HepG2 (cell line): ENCODE measurements around the gene UCN2. TPM values are rescaled to one million over a fixed set of nuclear protein-coding genes. Genes with fewer than 3 reads are reported as not detected.

Source experiments
- ATAC-seq: fragments of 200-7000 bp; cut with Tn5 transposase; 3 replicates; pipeline ENCODE4 v1.9.1; 2020; ENCODE audit warnings: mild to moderate bottlenecking, moderate library complexity
- BruUV-seq: library from RNA; stranded (reverse); fragments of 400-500 nt; replicated peaks from 2 replicates; lab custom pipeline; 2021; lab: Mats Ljungman, UMichigan
- CTCF ChIA-PET: fragments of 300-600 bp; formaldehyde crosslinking; extraction: SDS; loops from one replicate; lab custom pipeline; 2021; ENCODE audit warnings: low total read pairs, inconsistent platforms, low intra/inter-chr PET ratio; lab: Yijun Ruan, JAX
- POLR2A ChIA-PET: fragments of 350-600 bp; sonication (Branson Sonifier 250); formaldehyde crosslinking; loops from one replicate; lab custom pipeline; 2020; ENCODE audit warnings: antibody characterized with exemption, inconsistent platforms; lab: Yijun Ruan, JAX
- DNase-seq: peaks from one replicate; pipeline ENCODE4 v3.0.0-alpha.2; 2015; ENCODE audit warnings: low spot score
- FAIRE-seq: peaks from 3 replicates; lab custom pipeline; 2011; peaks lifted over from hg19 to GRCh38; lab: Jason Lieb, UNC
- H2AFZ ChIP-seq: one replicate; pipeline ENCODE4 v1.6.1; 2011; ENCODE audit warnings: low read length, inconsistent platforms
- H3K27ac ChIP-seq: fragments of 300-600 bp; 3 replicates; pipeline ENCODE4 v1.8.0; 2011; ENCODE audit warnings: mixed run types, mild to moderate bottlenecking, mixed read lengths, low read length, inconsistent platforms; ENCODE audit not compliant: insufficient read depth; ENCODE audit errors: extremely low read length
- H3K27me3 ChIP-seq, 2 experiments: fragments of 200-600 bp in 1 of 2; 2 replicates in 1 of 2; 3 replicates in 1 of 2; pipeline versions ENCODE4 v1.6.0 to v1.8.0; 2011; ENCODE audit warnings: low read length in 2 of 2, mild to moderate bottlenecking in 2 of 2, moderate library complexity in 2 of 2, inconsistent platforms in 1 of 2; ENCODE audit not compliant: insufficient read depth in 2 of 2, control insufficient read depth in 1 of 2
- H3K36me3 ChIP-seq, 2 experiments: fragments of 200-600 bp in 1 of 2; replicated peaks in 1 of 2; 2 replicates in 1 of 2; 3 replicates in 1 of 2; pipeline versions ENCODE4 v1.5.1 to v1.8.0; 2011; ENCODE audit warnings: low read length in 2 of 2, inconsistent platforms in 1 of 2; ENCODE audit not compliant: insufficient read depth in 2 of 2, control insufficient read depth in 1 of 2
- H3K4me1 ChIP-seq: 2 replicates; pipeline ENCODE4 v1.5.1; 2012; ENCODE audit warnings: low read length, inconsistent platforms; ENCODE audit not compliant: insufficient read depth
- H3K4me2 ChIP-seq: 2 replicates; pipeline ENCODE4 v1.6.0; 2011; ENCODE audit warnings: low read depth, low read length, inconsistent platforms
- H3K4me3 ChIP-seq, 3 experiments: fragments of 200-600 bp in 1 of 3; sonication (generic), shearing (Covaris generic) in 1 of 3; replicated peaks in 1 of 3; 2 replicates each; pipeline ENCODE4 v1.5.1; 2011 to 2016; ENCODE audit warnings: low read length in 3 of 3, inconsistent platforms in 2 of 3, low read depth in 2 of 3, mild to moderate bottlenecking in 2 of 3, control low read depth in 1 of 3, mixed read lengths in 1 of 3; ENCODE audit not compliant: insufficient read depth in 1 of 3
- H3K79me2 ChIP-seq: one replicate; pipeline ENCODE4 v1.6.1; 2011; ENCODE audit warnings: low read length, inconsistent platforms; ENCODE audit not compliant: insufficient read depth
- H3K9ac ChIP-seq: 2 replicates; pipeline ENCODE4 v1.6.0; 2011; ENCODE audit warnings: mild to moderate bottlenecking, low read depth, low read length, inconsistent platforms; ENCODE audit not compliant: insufficient read depth
- H3K9me3 ChIP-seq: 2 replicates; pipeline ENCODE4 v1.5.1; 2012; ENCODE audit warnings: mild to moderate bottlenecking, low read length
- H4K20me1 ChIP-seq: 2 replicates; pipeline ENCODE4 v1.6.0; 2011; ENCODE audit warnings: inconsistent platforms, mild to moderate bottlenecking, low read length, moderate library complexity; ENCODE audit not compliant: insufficient read depth
- DNMT1 ChIP-seq: sonication (generic); formaldehyde crosslinking; IDR thresholded peaks from 2 replicates; pipeline ENCODE4 v1.5.1; 2020; ENCODE audit warnings: mild to moderate bottlenecking, missing genetic modification reagents
- EEA1 ChIP-seq: sonication (generic); formaldehyde crosslinking; IDR thresholded peaks from 2 replicates; pipeline ENCODE4 v1.5.1; 2020; ENCODE audit warnings: mild to moderate bottlenecking, missing genetic modification reagents, borderline replicate concordance
- FIP1L1 ChIP-seq: fragments of 200-400 bp; formaldehyde crosslinking; IDR thresholded peaks from 2 replicates; pipeline ENCODE4 v1.6.1; 2018; ENCODE audit warnings: low read depth, mild to moderate bottlenecking, low read length, moderate library complexity, borderline replicate concordance; ENCODE audit not compliant: insufficient read depth
- HOXA7 ChIP-seq: sonication (generic); formaldehyde crosslinking; IDR thresholded peaks from 2 replicates; pipeline ENCODE4 v1.8.1; 2022; ENCODE audit warnings: mild to moderate bottlenecking, missing genetic modification reagents, moderate library complexity
- JARID2 ChIP-seq: sonication (generic); formaldehyde crosslinking; IDR thresholded peaks from 2 replicates; pipeline ENCODE4 v1.8.1; 2023; ENCODE audit warnings: missing genetic modification reagents, inconsistent platforms; ENCODE audit not compliant: insufficient replicate concordance
- MAFF ChIP-seq: IDR thresholded peaks from 2 replicates; pipeline ENCODE4 v1.6.1; 2011; ENCODE audit warnings: low read depth, low read length, improper control_type of control experiment
- MED13 ChIP-seq: sonication (generic); formaldehyde crosslinking; IDR thresholded peaks from 2 replicates; pipeline ENCODE4 v1.5.0; 2020; ENCODE audit warnings: missing genetic modification reagents
- MYC ChIP-seq: sonication (generic); formaldehyde crosslinking; IDR thresholded peaks from 2 replicates; pipeline ENCODE4 v1.9.0; 2021; ENCODE audit warnings: missing genetic modification reagents, borderline replicate concordance
- PHF8 ChIP-seq: sonication (generic); formaldehyde crosslinking; IDR thresholded peaks from 2 replicates; pipeline ENCODE4 v1.5.0; 2020; ENCODE audit warnings: missing genetic modification reagents
- REL ChIP-seq: sonication (generic); formaldehyde crosslinking; conservative IDR thresholded peaks from 2 replicates; pipeline ENCODE4 v1.8.0; 2022; ENCODE audit warnings: mild to moderate bottlenecking, missing genetic modification reagents, moderate library complexity
- STAG1 ChIP-seq: sonication (generic); formaldehyde crosslinking; IDR thresholded peaks from 2 replicates; pipeline ENCODE4 v1.4.0; 2020; ENCODE audit warnings: missing genetic modification reagents
- TEAD2 ChIP-seq: sonication (generic); formaldehyde crosslinking; IDR thresholded peaks from 2 replicates; pipeline ENCODE4 v1.9.0; 2021; ENCODE audit warnings: missing genetic modification reagents
- ZNF816 ChIP-seq: sonication (generic); formaldehyde crosslinking; IDR thresholded peaks from 2 replicates; pipeline ENCODE4 v1.8.0; 2022; ENCODE audit warnings: missing genetic modification reagents, mild to moderate bottlenecking, borderline replicate concordance
- ZNF883 ChIP-seq: sonication (generic); formaldehyde crosslinking; IDR thresholded peaks from 2 replicates; pipeline ENCODE4 v1.5.1; 2020; ENCODE audit warnings: mild to moderate bottlenecking, missing genetic modification reagents; ENCODE audit errors: not compliant biosample characterization
- WGBS: methylation state at CpG from one replicate; pipeline ENCODE4 v1.1.6; 2017; ENCODE audit warnings: low lambda C conversion rate; 5-methylcytosine and 5-hydroxymethylcytosine counted together
- in situ Hi-C: cut with HindIII; loops from 2 replicates; pipeline ENCODE4 v1.10.0; 2017; ENCODE audit warnings: low pct_unique_long_range_greater_than_20kb; ENCODE audit not compliant: extremely low pct_ligation_motif_present
- intact Hi-C: fragments of 100-400 bp; cut with micrococcal nuclease; formaldehyde crosslinking; loops from one replicate; pipeline ENCODE4 v1.10.0; 2022; ENCODE audit not compliant: unreplicated experiment
- polyA plus RNA-seq, 8 experiments: library from polyadenylated mRNA; depleted of rRNA in 3 of 8; stranded (reverse) in 7 of 8; unstranded in 1 of 8; fragments of >200 nt; fragmentation: Illumina TruSeq in 4 of 8; extraction: Trizol in 4 of 8; gene quantifications; 2 replicates each; pipeline versions ENCODE4 v1.2.1 to v1.2.3, GENCODE V29; 2011 to 2016; ENCODE audit warnings: low read depth in 4 of 8, missing spikeins in 1 of 8, mixed read lengths in 1 of 8; ENCODE audit not compliant: insufficient read depth in 1 of 8
- total RNA-seq, 5 experiments: library from RNA; depleted of rRNA; stranded (reverse); fragments of >200 nt; fragmentation: Illumina TruSeq; extraction: Trizol; gene quantifications; 2 replicates each; pipeline ENCODE4 v1.2.3, GENCODE V29; 2016; ENCODE audit warnings: low read depth in 1 of 5
- TF ChIP-seq, protein P1 (sequence below): sonication (generic); formaldehyde crosslinking; IDR thresholded peaks from 2 replicates; pipeline ENCODE4 v1.8.0; 2022; ENCODE audit warnings: mild to moderate bottlenecking, missing genetic modification reagents, borderline replicate concordance
- TF ChIP-seq, protein P2 (sequence below): conservative IDR thresholded peaks from 2 replicates; pipeline ENCODE4 v1.6.1; 2018; ENCODE audit warnings: missing genetic modification reagents
- TF ChIP-seq, protein P3 (sequence below): IDR thresholded peaks from 2 replicates; pipeline ENCODE4 v1.6.1; 2016; ENCODE audit warnings: missing biosample characterization, missing genetic modification reagents, low read depth
- TF ChIP-seq, protein P4 (sequence below): sonication (generic); formaldehyde crosslinking; IDR thresholded peaks from 2 replicates; pipeline ENCODE4 v1.5.1; 2020; ENCODE audit warnings: missing genetic modification reagents, mild to moderate bottlenecking, borderline replicate concordance

UCN2 gene
- total and polyA plus RNA-seq, 2 of the 13 experiments (the other 11 are each of a cell fraction or from before 2014, with no cell fraction given), result 0.07 to 1.5 TPM

GRCh38 chr3:48548729-48549705 lies 14.6 kb downstream of the UCN2 start:
- WGBS, result 80% methylated on average over 8 of the region's 10 CpGs
- ATAC-seq, result peak; percentile 91
- FAIRE-seq, result peak; percentile 86
- TF ChIP-seq REL (CRISPR knock-in tag) (no peak), FIP1L1 (no peak), STAG1 (CRISPR knock-in tag) (peak; percentile 86), DNMT1 (CRISPR knock-in tag) (no peak), ZNF816 (no peak), TEAD2 (no peak), MAFF (no peak), MYC (CRISPR knock-in tag) (no peak), JARID2 (CRISPR knock-in tag) (no peak), HOXA7 (CRISPR knock-in tag) (no peak), MED13 (CRISPR knock-in tag) (no peak), PHF8 (CRISPR knock-in tag) (no peak), EEA1 (CRISPR knock-in tag) (no peak), ZNF883 (CRISPR knock-in tag) (no peak)
- TF ChIP-seq, protein P1, sequence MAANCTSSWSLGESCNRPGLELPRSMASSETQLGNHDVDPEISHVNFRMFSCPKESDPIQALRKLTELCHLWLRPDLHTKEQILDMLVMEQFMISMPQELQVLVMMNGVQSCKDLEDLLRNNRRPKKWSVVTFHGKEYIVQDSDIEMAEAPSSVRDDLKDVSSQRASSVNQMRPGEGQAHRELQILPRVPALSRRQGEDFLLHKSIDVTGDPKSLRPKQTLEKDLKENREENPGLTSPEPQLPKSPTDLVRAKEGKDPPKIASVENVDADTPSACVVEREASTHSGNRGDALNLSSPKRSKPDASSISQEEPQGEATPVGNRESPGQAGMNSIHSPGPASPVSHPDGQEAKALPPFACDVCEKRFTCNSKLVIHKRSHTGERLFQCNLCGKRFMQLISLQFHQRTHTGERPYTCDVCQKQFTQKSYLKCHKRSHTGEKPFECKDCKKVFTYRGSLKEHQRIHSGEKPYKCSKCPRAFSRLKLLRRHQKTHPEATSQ (CRISPR knock-in tag), result no peak
- TF ChIP-seq, protein P2, sequence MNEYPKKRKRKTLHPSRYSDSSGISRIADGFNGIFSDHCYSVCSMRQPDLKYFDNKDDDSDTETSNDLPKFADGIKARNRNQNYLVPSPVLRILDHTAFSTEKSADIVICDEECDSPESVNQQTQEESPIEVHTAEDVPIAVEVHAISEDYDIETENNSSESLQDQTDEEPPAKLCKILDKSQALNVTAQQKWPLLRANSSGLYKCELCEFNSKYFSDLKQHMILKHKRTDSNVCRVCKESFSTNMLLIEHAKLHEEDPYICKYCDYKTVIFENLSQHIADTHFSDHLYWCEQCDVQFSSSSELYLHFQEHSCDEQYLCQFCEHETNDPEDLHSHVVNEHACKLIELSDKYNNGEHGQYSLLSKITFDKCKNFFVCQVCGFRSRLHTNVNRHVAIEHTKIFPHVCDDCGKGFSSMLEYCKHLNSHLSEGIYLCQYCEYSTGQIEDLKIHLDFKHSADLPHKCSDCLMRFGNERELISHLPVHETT, result no peak
- TF ChIP-seq, protein P3, sequence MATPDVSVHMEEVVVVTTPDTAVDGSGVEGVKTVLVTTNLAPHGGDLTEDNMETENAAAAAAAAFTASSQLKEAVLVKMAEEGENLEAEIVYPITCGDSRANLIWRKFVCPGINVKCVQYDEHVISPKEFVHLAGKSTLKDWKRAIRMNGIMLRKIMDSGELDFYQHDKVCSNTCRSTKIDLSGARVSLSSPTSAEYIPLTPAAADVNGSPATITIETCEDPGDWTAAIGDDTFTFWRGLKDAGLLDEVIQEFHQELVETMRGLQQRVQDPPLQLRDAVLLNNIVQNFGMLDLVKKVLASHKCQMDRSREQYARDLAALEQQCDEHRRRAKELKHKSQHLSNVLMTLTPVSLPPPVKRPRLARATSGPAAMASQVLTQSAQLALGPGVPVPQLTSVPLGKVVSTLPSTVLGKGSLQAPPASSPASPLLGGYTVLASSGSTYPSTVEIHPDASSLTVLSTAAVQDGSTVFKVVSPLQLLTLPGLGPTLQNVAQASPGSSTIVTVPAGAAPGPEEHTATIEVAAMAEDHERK (CRISPR knock-in tag), result no peak
- TF ChIP-seq, protein P4, sequence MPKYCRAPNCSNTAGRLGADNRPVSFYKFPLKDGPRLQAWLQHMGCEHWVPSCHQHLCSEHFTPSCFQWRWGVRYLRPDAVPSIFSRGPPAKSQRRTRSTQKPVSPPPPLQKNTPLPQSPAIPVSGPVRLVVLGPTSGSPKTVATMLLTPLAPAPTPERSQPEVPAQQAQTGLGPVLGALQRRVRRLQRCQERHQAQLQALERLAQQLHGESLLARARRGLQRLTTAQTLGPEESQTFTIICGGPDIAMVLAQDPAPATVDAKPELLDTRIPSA (CRISPR knock-in tag), result no peak

More at GRCh38 chr3:48548729-48549705, 14.6 kb downstream of the UCN2 start:
- Histone ChIP-seq H2AFZ (no peak overlapping the region), H3K4me1 (peaks cover 65% of the 10 kb centered on the region), H3K36me3 (peaks cover 31 to 80% of the 10 kb centered on the region in 2 experiments), H4K20me1 (peaks cover 46% of the 10 kb centered on the region), H3K4me2 (no peak overlapping the region), H3K27ac (no peak overlapping the region), H3K27me3 (no peaks in the 10 kb centered on the region), H3K79me2 (peaks cover 35% of the 10 kb centered on the region), H3K9ac (no peak overlapping the region), H3K4me3 (no peak overlapping the region), H3K9me3 (no peaks in the 10 kb centered on the region)
- BruUV-seq, result no TSS peak
- in situ Hi-C loops, result no loop called here
- peak; percentile 67 for DNase-seq
- intact Hi-C loops, result loop anchor here (1.0 to 5.0 kb wide), 2 partner anchors 42 to 84 kb away; no protein-coding TSS in a partner anchor
- POLR2A ChIA-PET, result interaction anchor here (0.6 to 2.1 kb wide), 5 partner anchors 10 to 103 kb away, joined by 4 to 10 read pairs (median 4); partner anchors contain the start of gene ATRIP
- CTCF ChIA-PET, result interaction anchor here (1.1 to 2.9 kb wide), 4 partner anchors 84 to 276 kb away, joined by 3 to 17 read pairs (median 4); partner anchors contain the start of gene NCKIPSD
